ENCODE results near the gene FILIP1.

- TF ChIP-seq CTCF (IDR thresholded peaks at IDR 0.05) (no peak), POLR2A (IDR thresholded peaks at IDR 0.05) (no peak)
Observed at GRCh38 chr6:75286955-75287354, 206.6 kb downstream of the FILIP1 start.

Measured in body of pancreas (tissue), 4 donors.